Measurements from ENCODE around the gene CORO1C.
"Not testable (repeated sequence)": the region's sequence is repeated elsewhere in the genome, so short reads cannot be mapped to it uniquely, and the experiment has no call there.

The CORO1C gene

DNA sequence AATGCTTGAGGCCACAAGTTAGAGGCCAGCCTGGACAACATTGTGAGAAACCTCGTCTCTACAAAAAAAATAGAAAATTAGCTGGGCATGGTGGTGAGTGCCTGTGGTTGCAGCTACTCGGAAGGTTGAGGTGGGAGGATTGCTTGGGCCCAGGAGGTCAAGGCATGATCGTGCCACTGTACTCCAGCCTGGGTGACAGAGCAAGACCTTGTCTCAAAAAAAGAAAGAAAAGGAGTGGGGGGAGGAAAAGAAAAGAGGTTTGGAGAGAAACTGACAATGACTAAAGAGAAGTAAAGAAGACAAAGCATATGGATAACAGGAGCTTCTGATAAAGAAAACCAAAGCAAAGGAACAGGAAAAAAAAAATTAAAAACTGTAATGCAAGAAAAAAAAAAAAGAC lies 60.2 kb downstream of the CORO1C start:
- DNase-seq = no peak

DNA sequence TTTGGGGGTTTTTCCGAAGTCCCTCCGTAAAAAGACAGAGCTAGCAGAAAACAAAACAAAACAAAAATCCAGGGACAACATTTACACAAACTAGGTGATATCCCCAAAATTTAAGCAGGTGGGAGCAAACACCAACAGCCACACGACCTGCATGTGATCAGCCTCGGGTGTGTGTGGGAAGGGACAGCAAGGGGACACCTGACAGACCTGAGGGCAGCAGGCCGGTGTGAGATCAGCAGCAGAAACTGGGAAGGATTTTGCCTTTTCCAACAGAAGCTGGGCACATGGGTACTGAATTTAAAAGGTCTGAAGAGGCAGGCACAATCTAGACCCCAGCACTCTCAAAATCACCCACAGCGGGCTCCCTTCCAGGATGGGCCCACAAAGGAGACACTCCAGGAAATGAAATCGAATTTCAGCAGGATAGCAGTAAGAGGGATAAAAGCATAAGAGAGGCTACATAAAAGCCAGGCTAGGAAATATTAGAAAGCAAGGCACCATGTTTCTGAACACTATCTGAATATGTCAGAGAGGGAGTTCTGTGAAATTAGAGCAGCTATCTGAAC lies 61.2 kb downstream of the CORO1C start:
- no peak for DNase-seq

DNA sequence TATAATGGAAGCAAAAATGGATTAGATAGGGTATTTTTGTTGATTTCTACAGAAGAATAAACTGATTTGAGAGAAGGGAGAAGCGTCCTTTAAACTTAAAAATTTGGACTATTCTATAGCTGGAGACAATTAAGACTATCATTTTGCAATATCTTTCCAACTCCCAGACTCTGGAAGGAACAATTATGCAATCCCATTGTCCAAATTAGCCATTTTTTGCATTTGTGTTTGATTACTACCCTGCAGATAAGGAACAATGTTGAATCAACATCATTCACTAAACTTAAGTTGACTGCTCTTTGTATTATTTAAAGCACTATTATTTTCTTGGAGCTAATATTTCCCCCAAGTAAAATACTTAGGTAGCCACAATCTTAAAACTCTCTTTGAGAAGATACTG lies 62.8 kb downstream of the CORO1C start:
- DNase-seq = no peak

DNA sequence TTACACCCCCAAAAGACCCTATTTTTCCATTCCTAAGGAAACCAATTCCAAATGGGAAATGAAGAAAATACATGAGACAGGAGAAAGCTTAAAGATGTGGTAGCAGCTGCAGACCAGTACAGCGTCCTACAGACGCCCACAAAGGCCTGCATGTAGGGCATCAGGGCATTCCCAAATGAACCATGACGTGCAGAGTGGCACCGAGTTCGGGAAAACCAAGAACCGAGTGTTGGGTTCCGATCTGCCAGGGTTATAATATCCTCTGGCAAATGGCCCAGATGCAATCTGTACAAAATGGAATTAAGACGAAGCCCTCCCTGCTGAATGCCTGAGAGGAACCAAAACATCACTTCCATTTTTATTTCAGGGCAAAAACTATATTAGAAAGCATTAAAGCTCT lies 63.3 kb downstream of the CORO1C start:
- no peak for DNase-seq

DNA sequence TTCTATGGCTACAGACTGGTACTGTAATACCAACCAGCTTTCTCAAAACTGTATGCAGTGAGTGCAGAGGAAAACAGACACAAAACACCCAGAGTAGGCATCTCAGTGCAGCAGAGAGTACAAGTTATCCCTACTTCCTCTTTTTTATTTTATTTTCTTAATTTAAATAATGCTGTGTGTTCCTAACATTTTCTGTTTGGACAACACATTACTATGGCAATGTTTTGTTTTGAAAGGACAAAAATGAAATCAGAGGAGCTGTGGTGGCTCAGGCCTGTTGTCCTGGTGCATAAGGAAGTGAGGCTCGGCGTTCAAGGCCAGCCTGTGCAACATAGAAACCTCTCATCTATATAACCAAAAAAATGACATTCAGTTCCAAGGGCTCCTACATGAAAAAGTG lies 64.0 kb downstream of the CORO1C start:
- DNase-seq = no peak

DNA sequence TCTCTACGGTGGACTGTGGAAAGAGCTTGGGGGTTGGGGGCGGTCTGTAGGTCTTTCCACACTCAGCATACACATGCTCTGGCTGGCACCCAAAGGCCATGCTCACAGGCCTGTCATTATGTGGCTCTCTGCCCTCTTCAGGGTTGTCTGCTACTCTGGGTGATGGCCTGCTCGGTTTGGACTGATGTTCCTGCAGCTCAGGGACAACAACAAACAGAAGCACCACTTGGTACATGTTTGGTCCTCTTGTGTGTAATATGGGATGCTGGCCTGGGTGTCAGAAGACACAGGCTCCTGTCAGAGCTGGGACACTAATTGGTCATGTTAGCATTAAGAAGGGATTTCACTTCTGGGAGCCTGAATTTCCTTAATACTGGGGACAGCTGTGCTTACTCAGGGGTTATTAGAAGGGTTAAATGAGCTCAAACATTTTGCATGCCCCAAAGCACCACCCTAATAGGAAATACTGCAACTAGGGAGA lies 64.9 kb downstream of the CORO1C start:
- DNase-seq = peak in 1 of 2 donors; percentile 12

DNA sequence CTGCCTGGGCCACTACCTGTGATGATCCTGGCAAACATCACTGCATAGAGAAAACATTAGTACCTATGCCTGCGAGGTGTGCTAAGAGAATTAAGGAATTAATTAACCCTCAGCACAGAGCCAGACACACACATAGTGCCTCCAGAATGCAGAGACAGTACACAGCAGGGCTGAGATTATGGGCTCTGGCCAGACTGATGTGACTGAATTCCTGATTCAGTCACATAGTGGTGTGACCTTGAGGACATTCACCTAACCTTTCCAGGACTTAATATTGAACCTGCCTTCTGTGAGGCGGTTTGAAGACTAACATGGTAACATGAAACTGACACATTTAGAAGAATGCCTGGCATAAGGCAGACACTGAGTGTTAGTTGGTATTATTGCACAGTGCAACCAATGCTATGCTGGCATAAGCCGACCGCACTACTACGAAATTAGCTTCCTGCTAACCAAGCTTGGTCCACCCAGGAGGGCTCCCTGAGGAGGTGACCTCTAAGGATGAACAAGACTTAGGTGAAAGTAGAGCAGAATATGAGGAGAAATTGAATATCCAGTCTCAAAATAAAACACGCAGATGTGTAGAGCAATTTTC lies 65.6 kb downstream of the CORO1C start:
- no peak for DNase-seq

DNA sequence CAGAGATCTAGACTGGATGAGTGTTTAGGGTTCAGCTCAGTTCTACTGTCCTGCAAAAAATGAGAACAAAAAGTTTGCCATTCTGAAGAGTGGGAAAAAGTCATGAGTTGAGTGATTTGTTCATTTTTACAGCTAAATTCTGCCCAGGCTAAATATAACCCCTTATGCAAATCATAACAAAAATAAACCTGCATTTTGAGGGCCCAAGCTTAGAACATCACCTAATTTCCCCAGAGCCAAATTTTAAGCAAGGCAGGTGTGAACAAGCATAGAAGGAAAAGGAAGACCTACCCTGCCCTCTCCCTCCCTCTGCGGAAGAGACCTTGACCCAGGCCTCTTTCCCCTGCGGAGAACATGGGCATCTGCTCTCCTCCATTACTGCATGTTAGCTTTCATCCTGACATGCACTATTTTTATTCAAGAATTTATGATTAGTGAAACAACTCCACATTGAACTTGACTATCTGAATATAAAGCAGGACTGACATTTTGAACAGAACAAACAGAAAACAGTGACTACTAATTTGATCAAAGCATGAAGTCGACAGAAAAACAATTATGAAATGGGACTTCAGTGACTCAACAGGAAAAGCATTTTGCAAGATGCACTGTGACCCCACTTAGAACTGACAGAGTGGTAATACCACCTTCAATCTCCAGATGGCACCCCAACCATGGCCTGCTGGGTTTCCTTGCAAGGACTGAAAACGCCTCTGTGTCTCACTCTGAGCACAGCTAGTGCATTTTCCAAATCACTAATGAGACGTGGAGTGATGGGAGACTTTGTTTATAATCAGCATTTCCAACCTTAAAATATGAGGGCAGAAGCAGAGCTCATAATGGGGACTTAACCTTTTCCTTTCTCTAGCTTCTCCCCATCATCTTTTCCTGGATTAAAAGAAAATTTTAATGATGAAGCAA lies 66.7 kb downstream of the CORO1C start:
- peak; percentile 82 to 91 for DNase-seq

DNA sequence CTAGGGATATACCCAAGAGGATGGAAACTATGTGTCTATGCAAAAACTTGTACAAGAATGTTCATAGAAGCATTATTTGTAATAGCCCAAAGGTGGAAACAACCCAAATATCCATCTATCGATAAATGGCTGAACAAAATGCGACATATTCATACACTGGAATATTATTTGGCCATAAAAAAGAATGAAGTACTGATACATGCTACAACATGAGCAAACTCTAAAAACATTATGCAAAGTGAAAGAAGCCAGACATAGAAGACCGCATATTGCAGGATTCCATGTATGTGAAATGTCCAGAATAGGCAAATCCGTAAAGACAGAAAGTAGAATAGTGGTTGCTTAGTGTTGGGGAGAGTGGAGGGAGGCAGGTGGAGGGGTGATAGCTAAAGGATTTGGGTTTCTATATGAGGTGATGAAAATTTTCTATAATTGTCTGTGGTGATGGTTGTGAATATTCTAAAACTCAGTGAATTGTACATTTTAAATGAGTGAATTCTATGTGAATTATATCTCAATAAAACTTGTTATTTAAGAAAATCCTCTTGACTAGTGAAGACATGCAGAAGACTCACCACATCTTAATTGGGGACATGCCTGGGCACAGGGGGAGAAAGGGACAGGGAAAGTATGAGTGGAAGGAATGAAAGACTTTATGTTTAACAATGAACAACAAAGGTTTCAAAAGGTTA lies 67.8 kb downstream of the CORO1C start:
- no peak for DNase-seq

DNA sequence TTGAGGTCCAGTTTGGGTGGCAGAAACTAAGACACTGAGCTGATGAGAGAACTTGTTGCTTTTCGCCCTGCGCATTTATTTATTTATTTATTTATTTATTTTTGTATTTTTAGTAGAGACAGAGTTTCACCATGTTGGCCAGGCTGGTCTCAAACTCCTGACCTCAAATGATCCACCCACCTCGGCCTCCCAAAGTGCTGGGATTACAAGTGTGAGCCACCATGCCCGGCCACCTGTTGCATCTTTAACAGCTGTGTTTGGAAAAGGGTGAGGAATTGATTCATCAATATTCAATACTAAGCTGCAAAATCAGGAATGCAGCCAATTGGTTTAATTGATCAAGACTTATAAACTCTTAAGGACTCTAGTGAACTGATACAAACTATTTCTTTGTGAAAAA lies 73.2 kb downstream of the CORO1C start:
- DNase-seq = not testable (repeated sequence)

DNA sequence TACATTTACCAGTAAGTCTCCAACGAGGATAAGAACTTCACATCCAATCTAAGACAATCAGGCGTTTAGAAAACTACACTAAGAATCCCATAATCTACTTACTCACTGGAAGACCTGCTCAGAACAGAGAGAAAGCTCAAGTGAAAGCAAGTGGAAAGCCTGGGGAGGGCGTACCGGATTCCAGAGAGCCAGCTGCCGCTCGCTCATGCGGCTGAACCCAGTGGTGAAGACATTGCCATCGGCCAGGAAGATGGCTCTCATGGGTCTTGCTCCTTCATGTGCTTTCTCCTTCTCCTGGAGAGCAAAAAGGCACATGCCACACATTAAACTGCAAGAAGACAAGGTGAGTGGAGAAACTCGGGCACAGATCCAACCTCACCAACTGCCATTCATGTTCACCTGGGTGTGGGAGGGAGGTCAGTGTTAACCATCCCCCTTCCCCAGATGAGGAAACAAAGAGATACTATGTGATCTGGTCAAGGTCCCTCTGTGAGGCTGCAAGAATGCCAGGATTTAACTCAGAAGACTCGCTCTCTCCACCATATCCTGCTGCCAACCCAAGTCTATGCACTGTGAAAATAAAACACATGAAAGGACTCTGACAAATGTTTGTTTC lies 74.1 kb downstream of the CORO1C start:
- no peak for DNase-seq

DNA sequence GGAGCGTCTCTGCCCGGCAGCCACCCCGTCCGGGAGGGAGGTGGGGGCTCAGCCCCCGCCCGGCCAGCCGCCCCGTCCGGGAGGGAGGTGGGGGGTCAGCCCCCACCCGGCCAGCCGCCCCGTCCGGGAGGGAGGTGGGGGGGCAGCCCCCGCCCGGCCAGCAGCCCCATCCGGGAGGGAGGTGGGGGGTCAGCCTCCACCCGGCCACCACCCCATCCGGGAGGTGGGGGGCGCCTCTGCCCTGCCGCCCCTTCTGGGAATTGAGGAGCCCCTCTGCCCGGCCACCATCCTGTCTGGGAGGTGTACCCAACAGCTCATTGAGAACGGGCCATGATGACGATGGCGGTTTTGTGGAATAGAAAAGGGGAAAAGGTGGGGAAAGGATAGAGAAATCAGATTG lies 75.1 kb downstream of the CORO1C start:
- DNase-seq = not testable (repeated sequence)

DNA sequence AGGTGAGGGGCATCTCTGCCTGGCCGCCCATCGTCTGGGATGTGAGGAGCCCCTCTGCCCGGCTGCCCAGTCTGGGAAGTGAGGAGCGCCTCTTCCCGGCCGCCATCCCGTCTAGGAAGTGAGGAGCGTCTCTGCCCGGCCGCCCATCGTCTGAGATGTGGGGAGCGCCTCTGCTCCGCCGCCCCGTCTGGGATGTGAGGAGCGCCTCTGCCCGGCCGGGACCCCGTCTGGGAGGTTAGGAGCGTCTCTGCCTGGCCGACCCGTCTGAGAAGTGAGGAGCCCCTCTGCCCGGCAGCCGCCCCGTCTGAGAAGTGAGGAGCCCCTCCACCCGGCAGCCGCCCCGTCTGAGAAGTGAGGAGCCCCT lies 75.5 kb downstream of the CORO1C start:
- not testable (repeated sequence) for DNase-seq

DNA sequence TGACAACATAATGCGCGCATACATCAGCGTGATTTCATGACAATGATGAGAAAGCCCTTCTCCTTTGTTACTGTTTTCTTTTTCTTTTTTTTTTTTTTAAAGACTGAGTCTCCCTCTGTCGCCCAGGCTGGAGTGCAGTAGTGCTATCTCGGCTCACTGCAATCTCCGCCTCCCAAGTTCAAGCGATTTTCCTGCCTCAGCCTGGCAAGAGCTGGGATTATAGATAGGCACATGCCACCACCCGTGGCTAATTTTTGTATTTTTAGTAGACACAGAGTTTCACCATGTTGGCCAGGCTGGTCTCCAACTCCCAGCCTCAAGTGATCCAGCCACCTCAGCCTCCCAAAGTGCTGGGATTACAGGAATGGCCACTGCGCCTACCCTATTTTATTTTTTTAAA lies 76.7 kb downstream of the CORO1C start:
- not testable (repeated sequence) for DNase-seq

DNA sequence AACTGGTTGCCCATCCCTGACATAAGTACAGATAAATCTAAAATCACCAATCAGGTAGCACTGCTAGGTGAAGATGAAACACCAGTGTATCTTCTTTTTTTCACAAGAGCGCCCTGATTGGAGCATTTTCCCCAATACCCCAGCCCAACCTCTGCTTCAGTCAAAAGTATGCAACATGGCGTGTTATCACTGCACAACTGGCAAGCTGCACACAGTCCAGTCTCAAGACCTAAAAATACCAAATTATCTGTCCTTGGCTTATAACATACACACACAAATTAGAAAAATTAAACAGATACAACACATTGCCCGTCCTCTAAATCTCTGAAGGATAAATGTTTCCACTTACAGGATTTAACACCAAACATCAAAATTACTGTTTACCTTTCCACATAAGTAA lies 77.4 kb downstream of the CORO1C start:
- no peak for DNase-seq

DNA sequence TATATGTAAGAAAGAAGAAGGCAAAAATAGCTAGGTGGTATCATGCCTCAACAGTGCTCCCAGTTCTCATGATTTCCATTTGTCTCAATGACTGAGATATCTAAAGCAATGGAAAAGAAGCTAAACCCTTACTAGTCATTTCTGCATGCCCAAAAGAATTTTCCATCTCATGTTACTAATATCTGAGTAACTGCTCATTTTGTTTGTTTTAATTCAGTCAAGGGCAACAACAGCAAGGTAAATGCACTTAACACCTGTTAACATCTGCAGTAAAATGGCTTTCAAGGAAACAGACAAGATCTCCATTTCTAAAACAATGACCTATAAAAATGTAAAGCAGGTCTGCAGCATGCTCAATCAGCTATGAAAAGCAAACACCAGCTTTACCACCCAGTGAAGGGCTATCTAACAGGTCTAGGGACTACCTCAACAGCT lies 78.2 kb downstream of the CORO1C start:
- no peak for DNase-seq

DNA sequence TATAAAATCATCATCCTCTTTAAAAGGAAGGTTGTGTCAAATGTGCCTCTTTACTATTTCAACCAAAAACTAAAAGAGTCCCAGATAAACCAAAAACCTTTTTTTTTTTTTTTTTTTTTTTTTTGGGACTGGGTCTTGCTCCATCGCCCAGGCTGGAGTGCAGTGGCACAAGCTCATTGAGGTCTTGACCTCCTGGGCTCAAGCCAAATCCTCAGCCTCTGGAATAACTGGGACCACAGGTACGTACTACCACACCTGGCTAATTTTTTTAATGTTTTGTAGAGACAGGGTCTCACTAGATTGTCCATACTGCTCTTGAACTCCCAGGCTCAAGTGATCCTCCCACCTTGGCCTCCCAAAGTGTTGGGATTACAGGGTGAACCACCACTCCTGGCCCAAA lies 81.2 kb downstream of the CORO1C start:
- no peak for DNase-seq

DNA sequence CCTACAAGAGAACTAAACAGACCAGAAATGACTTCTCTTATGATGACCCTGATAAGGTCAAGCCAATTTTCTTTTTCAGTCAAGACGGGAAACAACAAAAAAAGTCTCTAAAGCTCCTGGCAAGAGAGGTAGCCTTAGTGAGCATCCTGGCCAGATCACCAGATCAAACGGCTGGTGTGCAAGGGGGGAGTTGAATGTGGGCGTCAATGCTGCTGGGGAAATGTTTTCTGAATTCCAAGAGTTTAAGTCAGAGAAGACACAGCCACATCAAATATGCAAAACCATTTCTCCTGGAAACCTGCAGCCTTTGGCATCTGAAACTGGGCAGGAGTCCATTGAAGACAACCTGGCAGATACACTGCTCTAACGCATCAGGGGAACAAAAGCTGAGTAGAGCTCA lies 81.6 kb downstream of the CORO1C start:
- no peak for DNase-seq

DNA sequence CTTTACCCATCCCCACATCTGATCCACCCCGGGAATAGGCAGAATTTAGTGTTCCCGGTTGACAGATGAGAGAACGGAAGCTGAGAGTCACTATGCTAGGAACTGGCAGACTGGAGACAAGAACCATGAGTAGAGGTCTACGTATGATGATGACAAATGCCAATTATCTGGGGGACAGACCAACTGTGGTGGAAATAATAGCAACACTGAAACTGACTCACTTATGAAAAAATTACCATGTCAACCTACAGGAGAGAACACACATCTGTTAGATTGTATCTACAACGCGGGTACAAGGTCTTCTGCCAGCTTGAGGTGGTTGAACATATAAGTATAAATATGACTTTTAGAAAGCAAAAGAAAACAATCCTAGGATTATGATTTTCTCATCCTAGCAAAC lies 82.2 kb downstream of the CORO1C start:
- DNase-seq = no peak

DNA sequence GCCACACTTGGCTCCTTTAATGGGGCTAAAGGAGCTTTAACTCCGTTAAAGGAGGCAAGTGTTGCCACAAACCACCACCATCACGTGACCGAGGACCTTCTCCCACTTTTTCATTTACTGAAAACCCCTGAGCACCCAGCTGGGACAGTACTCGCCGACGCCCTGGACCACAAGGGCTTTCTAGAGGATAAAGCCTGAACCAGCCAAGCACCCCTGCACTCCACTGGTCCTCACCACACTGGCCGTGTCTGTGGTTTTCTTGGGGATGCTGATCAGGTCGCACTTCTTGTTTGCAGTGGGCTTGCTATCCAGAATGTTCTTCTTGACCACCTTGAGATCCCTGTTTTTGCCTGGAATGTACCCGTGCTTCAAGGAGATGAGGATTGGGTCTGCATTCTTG lies 82.9 kb downstream of the CORO1C start:
- DNase-seq = no peak

DNA sequence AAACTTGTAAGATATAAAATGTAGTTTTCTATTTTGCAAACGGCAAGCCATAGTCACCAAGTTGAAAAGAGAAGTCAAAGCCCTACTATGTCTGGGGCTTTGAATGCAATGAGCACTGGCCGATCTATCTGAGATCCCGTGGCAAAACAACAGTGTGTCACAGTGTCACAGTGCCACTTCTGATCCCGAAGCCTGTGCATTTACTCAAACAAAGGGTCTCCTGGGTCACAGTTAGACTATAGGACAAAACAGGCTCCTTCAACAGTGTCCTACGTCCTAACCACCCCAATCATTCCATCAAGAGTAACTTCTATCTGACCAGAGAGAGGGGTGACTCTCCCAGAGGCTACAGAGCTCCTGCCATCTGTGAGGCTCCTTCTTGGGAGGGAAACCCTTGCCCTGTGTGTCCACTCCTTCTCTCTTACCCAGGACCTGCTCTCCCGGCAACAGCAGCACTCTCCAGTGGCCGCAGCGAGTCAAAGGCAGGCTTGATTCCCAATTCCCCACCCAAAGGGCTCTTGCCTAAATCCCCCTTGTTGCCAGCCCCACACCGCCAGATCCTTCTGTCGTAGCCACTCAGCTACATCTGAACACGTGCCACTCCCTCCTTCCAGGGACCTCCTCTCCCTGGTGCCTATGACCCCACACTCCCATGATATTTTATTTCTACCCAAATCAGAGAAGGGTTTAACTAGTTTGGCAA lies 83.6 kb downstream of the CORO1C start:
- no peak for DNase-seq
